GM19397 (cell line): ENCODE data around the gene RNU2-1.
"Not testable (repeated sequence)": the region's sequence is repeated elsewhere in the genome, so short reads cannot be mapped to it uniquely, and the experiment has no call there.

ENCODE experiments used
- ATAC-seq: cut with Tn5 transposase; IDR thresholded peaks from one replicate; pipeline ENCODE4 v1.9.1; 2021; ENCODE audit warnings: mild to moderate bottlenecking, moderate library complexity; ENCODE audit not compliant: unreplicated experiment

Gene RNU2-1

DNA sequence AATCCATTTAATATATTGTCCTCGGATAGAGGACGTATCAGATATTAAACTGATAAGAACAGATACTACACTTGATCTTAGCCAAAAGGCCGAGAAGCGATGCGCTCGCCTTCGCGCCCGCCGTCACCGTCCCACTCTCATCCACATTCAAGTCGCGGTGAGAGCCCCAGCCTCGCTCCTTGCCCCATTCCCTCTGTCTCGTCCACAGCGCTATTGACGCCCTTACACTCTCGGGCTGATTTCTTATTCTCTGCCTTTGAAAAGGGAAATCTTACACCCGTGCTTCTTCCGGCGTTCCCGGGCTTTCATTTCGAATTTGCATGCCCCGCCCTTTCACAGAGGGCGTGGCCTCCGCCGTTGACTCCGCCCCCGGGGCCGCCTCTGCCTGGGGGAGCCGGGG, at the start of gene RNU2-1:
Gene RNU2-1 (minus strand): TSS at position 101 of the 400 bp plus-strand sequence.
- not testable (repeated sequence) for ATAC-seq

- ATAC-seq = not testable (repeated sequence)
Measured at GRCh38 chr17:43272914-43273313, 39.1 kb upstream of the RNU2-1 start.

DNA sequence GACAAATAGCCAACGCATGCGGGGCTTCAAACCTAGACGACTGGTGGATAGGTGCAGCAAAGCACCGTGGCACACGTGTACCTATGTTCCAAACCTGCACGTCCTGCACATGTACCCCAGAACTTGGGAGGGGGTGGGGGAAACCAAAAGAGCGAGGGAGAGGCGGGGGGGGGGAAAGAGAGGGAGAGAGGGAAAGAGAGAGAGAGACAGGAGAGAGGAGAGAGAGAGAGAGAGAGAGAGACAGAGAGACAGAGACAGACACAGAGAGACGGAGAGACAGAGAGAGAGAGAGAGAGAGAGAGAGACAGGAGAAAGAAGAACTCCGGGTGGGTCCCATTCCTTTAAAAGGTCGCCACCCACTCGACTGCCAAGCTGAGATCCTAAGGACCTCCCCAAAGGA, 38.7 kb upstream of the RNU2-1 start:
- ATAC-seq = not testable (repeated sequence)

DNA sequence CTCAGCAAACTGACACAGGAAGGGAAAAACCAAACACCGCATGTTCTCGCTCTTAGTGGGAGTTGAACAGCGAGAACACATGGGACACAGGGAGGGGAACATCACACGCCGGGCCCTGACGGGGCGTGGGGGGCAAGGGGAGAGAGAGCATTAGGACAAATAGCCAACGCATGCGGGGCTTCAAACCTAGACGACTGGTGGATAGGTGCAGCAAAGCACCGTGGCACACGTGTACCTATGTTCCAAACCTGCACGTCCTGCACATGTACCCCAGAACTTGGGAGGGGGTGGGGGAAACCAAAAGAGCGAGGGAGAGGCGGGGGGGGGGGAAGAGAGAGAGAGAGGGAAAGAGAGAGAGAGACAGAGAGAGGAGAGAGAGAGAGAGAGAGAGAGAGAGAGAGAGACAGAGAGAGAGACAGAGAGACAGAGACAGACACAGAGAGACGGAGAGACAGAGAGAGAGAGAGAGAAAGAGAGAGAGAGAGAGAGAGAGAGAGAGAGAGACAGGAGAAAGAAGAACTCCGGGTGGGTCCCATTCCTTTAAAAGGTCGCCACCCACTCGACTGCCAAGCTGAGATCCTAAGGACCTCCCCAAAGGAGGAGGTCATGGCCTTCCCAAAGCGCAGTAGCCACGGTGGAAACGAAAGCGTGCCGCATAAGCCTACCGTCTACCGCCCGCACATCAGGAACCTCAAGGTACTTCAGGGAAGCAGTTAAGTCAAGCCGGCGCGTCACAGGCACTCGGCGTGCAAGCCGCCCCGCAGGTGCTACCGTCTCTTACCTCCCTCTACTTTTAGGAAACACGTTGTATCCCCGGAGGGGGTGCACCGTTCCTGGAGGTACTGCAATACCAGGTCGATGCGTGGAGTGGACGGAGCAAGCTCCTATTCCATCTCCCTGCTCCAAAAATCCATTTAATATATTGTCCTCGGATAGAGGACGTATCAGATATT, 37.1 kb upstream of the RNU2-1 start:
- not testable (repeated sequence) for ATAC-seq

- ATAC-seq = not testable (repeated sequence)
Measured at GRCh38 chr17:43246456-43246855, 12.7 kb upstream of the RNU2-1 start.

- ATAC-seq = not testable (repeated sequence)
Measured at GRCh38 chr17:43240596-43241352, 7.0 kb upstream of the RNU2-1 start.

GRCh38 chr17:43239597-43239996, 5.8 kb upstream of the RNU2-1 start:
- not testable (repeated sequence) for ATAC-seq

GRCh38 chr17:43233263-43233662, 514 bp downstream of the RNU2-1 start:
- ATAC-seq = not testable (repeated sequence)

GRCh38 chr17:43232021-43232699, 1.6 kb downstream of the RNU2-1 start:
- ATAC-seq = not testable (repeated sequence)

GRCh38 chr17:43231205-43232020, 2.4 kb downstream of the RNU2-1 start:
- ATAC-seq = not testable (repeated sequence)

- ATAC-seq = not testable (repeated sequence)
Measured at GRCh38 chr17:43228020-43228782, 5.6 kb downstream of the RNU2-1 start, which contains the start of gene CCDC200. Gene CCDC200, minus strand, starts transcription at chr17:43228623. Its CDS starts 69 bp downstream, at chr17:43228554.

DNA sequence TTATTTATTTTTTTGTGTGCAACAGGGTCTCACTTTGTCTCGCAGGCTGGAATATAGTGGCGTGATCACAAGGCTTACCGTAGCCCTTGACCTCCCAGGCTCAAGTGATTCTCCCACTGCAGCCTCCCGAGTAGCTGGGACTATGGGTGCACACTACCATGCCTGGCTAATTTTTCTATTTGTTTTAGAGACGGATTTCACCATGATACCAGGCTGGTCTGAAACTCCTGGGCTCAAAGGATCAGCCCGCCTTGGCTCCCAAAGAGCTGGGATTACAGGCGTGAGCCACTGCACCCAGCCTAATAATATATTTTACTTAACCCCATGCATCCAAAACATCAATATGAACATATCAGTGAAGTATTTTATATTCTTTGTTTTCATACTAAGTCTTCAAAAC, 7.4 kb downstream of the RNU2-1 start:
- no peak for ATAC-seq

GRCh38 chr17:43224146-43224705, 9.6 kb downstream of the RNU2-1 start:
- ATAC-seq = no peak

GRCh38 chr17:43220511-43221125, 13.2 kb downstream of the RNU2-1 start:
- ATAC-seq = no peak

- ATAC-seq = no peak
Measured at GRCh38 chr17:43219746-43220380, 13.9 kb downstream of the RNU2-1 start.

- ATAC-seq = no peak
Measured at GRCh38 chr17:43219001-43219400, 14.8 kb downstream of the RNU2-1 start.

DNA sequence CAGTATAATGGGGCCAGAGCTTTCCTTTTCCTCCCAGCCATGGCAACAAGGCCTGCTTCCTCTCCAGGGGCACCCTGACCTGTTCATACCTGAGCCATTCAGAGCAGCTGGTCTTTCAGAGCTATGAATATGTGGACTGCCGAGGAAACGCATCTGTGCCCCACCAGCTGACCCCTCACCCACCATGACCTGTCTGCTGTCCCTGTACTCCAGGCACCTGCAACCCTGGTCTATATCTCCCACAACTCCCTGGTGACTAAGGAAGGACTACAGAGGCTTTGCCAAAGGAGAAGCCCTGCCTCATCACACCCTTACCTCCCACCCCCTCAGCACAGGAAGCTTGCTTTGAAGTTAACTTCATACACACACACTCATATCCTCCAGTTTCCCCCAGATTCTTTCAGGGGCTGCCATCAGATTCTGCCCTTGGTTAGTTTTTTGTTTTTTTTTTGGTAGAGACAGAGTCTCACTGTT, 16.1 kb downstream of the RNU2-1 start:
- ATAC-seq = no peak
